ENCODE data around the gene TYRO3. TPM values are rescaled to one million over a fixed set of nuclear protein-coding genes. Genes with fewer than 3 reads are reported as not detected.

The TYRO3 gene
- total and polyA plus RNA-seq, 2 of the 13 experiments (the other 11 are each of a cell fraction or from before 2014, with no cell fraction given) = 24.0 to 43.6 TPM

GRCh38 chr15:41530363-41530956, 28.6 kb upstream of the TYRO3 start (continued):
- TF ChIP-seq ZNF3 (CRISPR knock-in tag; IDR thresholded peaks at IDR 0.05) (no peak), RNF2 (conservative IDR thresholded peaks at IDR 0.05; ENCODE audit: low read depth) (no peak), CCAR2 (optimal IDR thresholded peaks at IDR 0.05; ENCODE audit: low read depth, low read length) (no peak), ZNF282 (IDR thresholded peaks at IDR 0.05; ENCODE audit: partially characterized antibody) (no peak), ZNF619 (CRISPR knock-in tag; IDR thresholded peaks at IDR 0.05) (no peak), TP53 (CRISPR knock-in tag; conservative IDR thresholded peaks at IDR 0.05) (no peak), HOXA9 (CRISPR knock-in tag; IDR thresholded peaks at IDR 0.05; ENCODE audit: borderline replicate concordance) (no peak), ZBTB39 (CRISPR knock-in tag; IDR thresholded peaks at IDR 0.05) (no peak)
- TF ChIP-seq, protein P1, sequence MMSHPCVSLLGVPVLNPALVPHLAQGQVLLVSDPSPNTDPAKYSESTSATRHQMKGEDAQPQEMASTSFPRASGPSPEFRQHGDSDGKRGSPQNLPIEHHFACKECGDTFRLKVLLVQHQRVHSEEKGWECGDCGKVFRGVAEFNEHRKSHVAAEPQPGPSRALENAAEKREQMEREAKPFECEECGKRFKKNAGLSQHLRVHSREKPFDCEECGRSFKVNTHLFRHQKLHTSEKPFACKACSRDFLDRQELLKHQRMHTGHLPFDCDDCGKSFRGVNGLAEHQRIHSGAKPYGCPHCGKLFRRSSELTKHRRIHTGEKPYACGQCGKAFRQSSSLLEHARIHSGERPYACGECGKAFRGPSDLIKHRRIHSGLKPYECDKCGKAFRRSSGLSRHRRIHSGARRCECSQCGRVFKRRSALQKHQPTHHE (CRISPR knock-in tag; IDR thresholded peaks at IDR 0.05; ENCODE audit: borderline replicate concordance) = no peak
- TF ChIP-seq, protein P2, sequence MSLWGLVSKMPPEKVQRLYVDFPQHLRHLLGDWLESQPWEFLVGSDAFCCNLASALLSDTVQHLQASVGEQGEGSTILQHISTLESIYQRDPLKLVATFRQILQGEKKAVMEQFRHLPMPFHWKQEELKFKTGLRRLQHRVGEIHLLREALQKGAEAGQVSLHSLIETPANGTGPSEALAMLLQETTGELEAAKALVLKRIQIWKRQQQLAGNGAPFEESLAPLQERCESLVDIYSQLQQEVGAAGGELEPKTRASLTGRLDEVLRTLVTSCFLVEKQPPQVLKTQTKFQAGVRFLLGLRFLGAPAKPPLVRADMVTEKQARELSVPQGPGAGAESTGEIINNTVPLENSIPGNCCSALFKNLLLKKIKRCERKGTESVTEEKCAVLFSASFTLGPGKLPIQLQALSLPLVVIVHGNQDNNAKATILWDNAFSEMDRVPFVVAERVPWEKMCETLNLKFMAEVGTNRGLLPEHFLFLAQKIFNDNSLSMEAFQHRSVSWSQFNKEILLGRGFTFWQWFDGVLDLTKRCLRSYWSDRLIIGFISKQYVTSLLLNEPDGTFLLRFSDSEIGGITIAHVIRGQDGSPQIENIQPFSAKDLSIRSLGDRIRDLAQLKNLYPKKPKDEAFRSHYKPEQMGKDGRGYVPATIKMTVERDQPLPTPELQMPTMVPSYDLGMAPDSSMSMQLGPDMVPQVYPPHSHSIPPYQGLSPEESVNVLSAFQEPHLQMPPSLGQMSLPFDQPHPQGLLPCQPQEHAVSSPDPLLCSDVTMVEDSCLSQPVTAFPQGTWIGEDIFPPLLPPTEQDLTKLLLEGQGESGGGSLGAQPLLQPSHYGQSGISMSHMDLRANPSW (CRISPR knock-in tag; IDR thresholded peaks at IDR 0.05; ENCODE audit: borderline replicate concordance) = no peak

Measured in HepG2 (cell line).